K562 (cell line): ENCODE data around the gene RPUSD2. TPM values are rescaled to one million over a fixed set of nuclear protein-coding genes. Genes with fewer than 3 reads are reported as not detected.

Source experiments
- ATAC-seq: fragments of 200-7000 bp; cut with Tn5 transposase; 3 replicates; pipeline ENCODE4 v1.9.1; 2020; ENCODE audit warnings: moderate library complexity
- BruUV-seq: library from RNA; stranded (reverse); fragments of 400-500 nt; replicated peaks from 2 replicates; lab custom pipeline; 2021; lab: Mats Ljungman, UMichigan
- CTCF ChIA-PET: fragments of 300-600 bp; formaldehyde crosslinking; extraction: SDS; loops from one replicate; lab custom pipeline; 2021; ENCODE audit warnings: low intra/inter-chr PET ratio; lab: Yijun Ruan, JAX
- POLR2A ChIA-PET: fragments of 300-600, 350-650 bp; sonication (Branson Sonifier 250); formaldehyde crosslinking; extraction: SDS; loops from one replicate; lab custom pipeline; 2021; ENCODE audit warnings: antibody characterized with exemption, inconsistent platforms; lab: Yijun Ruan, JAX
- DNase-seq, 4 experiments: peaks; one replicate each; pipeline versions ENCODE4 v3.0.0 to v3.0.0-alpha.2; 2011 to 2018; ENCODE audit warnings: low spot score in 3 of 4, mixed read lengths in 3 of 4; ENCODE audit errors: extremely low read depth in 1 of 4
- FAIRE-seq: peaks from 2 replicates; lab custom pipeline; 2011; peaks lifted over from hg19 to GRCh38; lab: Jason Lieb, UNC
- H2AFZ ChIP-seq: 2 replicates; pipeline ENCODE4 v1.6.0; 2011; ENCODE audit warnings: low read depth, low read length, control low read depth, inconsistent platforms
- H3K27ac ChIP-seq: fragments of 200-600 bp; 3 replicates; pipeline ENCODE4 v1.8.0; 2011; ENCODE audit warnings: low read depth, mild to moderate bottlenecking, control low read depth, inconsistent platforms, low read length, moderate library complexity, mixed read lengths; ENCODE audit errors: extremely low read depth
- H3K27me3 ChIP-seq, 2 experiments: fragments of 300-600 bp in 1 of 2; 2 replicates in 1 of 2; 3 replicates in 1 of 2; pipeline versions ENCODE4 v1.6.0 to v1.8.0; 2011; ENCODE audit warnings: inconsistent platforms in 2 of 2, low read length in 2 of 2, mild to moderate bottlenecking in 1 of 2, mixed read lengths in 1 of 2, moderate library complexity in 1 of 2; ENCODE audit not compliant: control insufficient read depth in 2 of 2, insufficient read depth in 2 of 2
- H3K36me3 ChIP-seq: fragments of 300-600 bp; 3 replicates; pipeline ENCODE4 v1.8.0; 2011; ENCODE audit warnings: mild to moderate bottlenecking, low read length, inconsistent platforms; ENCODE audit not compliant: control insufficient read depth, insufficient read depth
- H3K4me1 ChIP-seq, 2 experiments: fragments of 200-600 bp in 1 of 2; replicated peaks in 1 of 2; 2 replicates in 1 of 2; 3 replicates in 1 of 2; pipeline versions ENCODE4 v1.5.1 to v1.8.0; 2011; ENCODE audit warnings: inconsistent platforms in 2 of 2, low read length in 2 of 2, mild to moderate bottlenecking in 1 of 2, mixed read lengths in 1 of 2, moderate library complexity in 1 of 2; ENCODE audit not compliant: control insufficient read depth in 2 of 2, insufficient read depth in 2 of 2
- H3K4me2 ChIP-seq: 2 replicates; pipeline ENCODE4 v1.6.1; 2011; ENCODE audit warnings: low read length, control low read depth, inconsistent platforms, mixed read lengths; ENCODE audit not compliant: insufficient read depth
- H3K4me3 ChIP-seq: fragments of 200-600 bp; sonication (generic), shearing (Covaris generic); 2 replicates; pipeline ENCODE4 v1.5.1; 2016; ENCODE audit warnings: control low read depth, inconsistent platforms
- H3K79me2 ChIP-seq: fragments of 200-600 bp; 3 replicates; pipeline ENCODE4 v1.8.0; 2011; ENCODE audit warnings: low read length, inconsistent platforms; ENCODE audit not compliant: control insufficient read depth, insufficient read depth
- H3K9ac ChIP-seq, 2 experiments: 2 replicates each; pipeline versions ENCODE4 v1.6.0 to v1.6.1; 2011; ENCODE audit warnings: low read depth in 2 of 2, low read length in 2 of 2, control low read depth in 1 of 2, inconsistent platforms in 1 of 2, mild to moderate bottlenecking in 1 of 2, mixed read lengths in 1 of 2; ENCODE audit not compliant: insufficient read depth in 1 of 2
- H3K9me1 ChIP-seq: one replicate; pipeline ENCODE4 v1.6.0; 2011; ENCODE audit warnings: inconsistent platforms, mild to moderate bottlenecking, low read length, moderate library complexity; ENCODE audit not compliant: control insufficient read depth, insufficient read depth
- H3K9me3 ChIP-seq: replicated peaks from 2 replicates; pipeline ENCODE4 v1.5.1; 2011; ENCODE audit warnings: low read depth, low read length, inconsistent platforms; ENCODE audit not compliant: control insufficient read depth, insufficient read depth
- H4K20me1 ChIP-seq: replicated peaks from 2 replicates; pipeline ENCODE4 v1.6.1; 2011; ENCODE audit warnings: low read length, inconsistent platforms, mixed read lengths; ENCODE audit not compliant: control insufficient read depth, insufficient read depth
- BCL6 ChIP-seq: fragments of 250-450 bp; sonication (Bioruptor Pico); IDR thresholded peaks from 2 replicates; pipeline ENCODE4 v1.4.0; 2020
- CREBBP ChIP-seq: IDR thresholded peaks from one replicate; pipeline ENCODE4 v1.6.1; 2012; ENCODE audit warnings: low read depth, mild to moderate bottlenecking, control low read depth, inconsistent platforms, low read length
- E2F3 ChIP-seq: fragments of 250-450 bp; sonication (Bioruptor Pico); IDR thresholded peaks from 2 replicates; pipeline ENCODE4 v1.4.0; 2020; ENCODE audit warnings: mild to moderate bottlenecking
- FOXK1 ChIP-seq: sonication (generic); formaldehyde crosslinking; IDR thresholded peaks from 2 replicates; pipeline ENCODE4 v1.8.0; 2022; ENCODE audit warnings: missing genetic modification reagents, mild to moderate bottlenecking, borderline replicate concordance
- FOXK2 ChIP-seq, 2 experiments: fragments of 450-650 bp; IDR thresholded peaks in 1 of 2; conservative IDR thresholded peaks in 1 of 2; 2 replicates each; pipeline ENCODE4 v1.6.1; 2016; ENCODE audit warnings: low read depth in 2 of 2, mild to moderate bottlenecking in 1 of 2
- HNRNPUL1 ChIP-seq: fragments of 200-400 bp; formaldehyde crosslinking; IDR thresholded peaks from 2 replicates; pipeline ENCODE4 v1.6.1; 2017; ENCODE audit warnings: low read length
- MCM5 ChIP-seq: fragments of 450-650 bp; IDR thresholded peaks from 2 replicates; pipeline ENCODE4 v1.6.1; 2016; ENCODE audit warnings: low read depth
- NFYB ChIP-seq: IDR thresholded peaks from 2 replicates; pipeline ENCODE4 v1.6.1; 2011; ENCODE audit warnings: mild to moderate bottlenecking, moderate library complexity; ENCODE audit not compliant: insufficient read length; ENCODE audit errors: extremely low read depth
- NRF1 ChIP-seq, 2 experiments: fragments of 450-650 bp; IDR thresholded peaks in 1 of 2; conservative IDR thresholded peaks in 1 of 2; 2 replicates each; pipeline ENCODE4 v1.6.1; 2014; ENCODE audit warnings: mild to moderate bottlenecking in 2 of 2
- POLR2B ChIP-seq: fragments of 450-650 bp; IDR thresholded peaks from 2 replicates; pipeline ENCODE4 v1.6.1; 2018; ENCODE audit warnings: low read depth; ENCODE audit not compliant: partially characterized antibody
- POLR2G ChIP-seq: fragments of 200-400 bp; formaldehyde crosslinking; IDR thresholded peaks from 2 replicates; pipeline ENCODE4 v1.6.1; 2017; ENCODE audit warnings: low read depth, mild to moderate bottlenecking, antibody characterized with exemption, low read length, moderate library complexity
- PURB ChIP-seq: sonication (generic); formaldehyde crosslinking; IDR thresholded peaks from 2 replicates; pipeline ENCODE4 v1.9.0; 2021; ENCODE audit warnings: low read depth, mild to moderate bottlenecking, missing genetic modification reagents
- RBFOX2 ChIP-seq: fragments of 200-400 bp; formaldehyde crosslinking; IDR thresholded peaks from 2 replicates; pipeline ENCODE4 v1.6.1; 2017; ENCODE audit warnings: low read depth, mild to moderate bottlenecking, low read length, moderate library complexity
- SIX5 ChIP-seq, 2 experiments: IDR thresholded peaks; 2 replicates each; pipeline ENCODE4 v1.6.1; 2011; ENCODE audit warnings: low read length in 2 of 2, borderline replicate concordance in 1 of 2, low read depth in 1 of 2, mild to moderate bottlenecking in 1 of 2, moderate library complexity in 1 of 2; ENCODE audit not compliant: insufficient read depth in 1 of 2
- SMAD3 ChIP-seq: fragments of 450-650 bp; formaldehyde crosslinking; conservative IDR thresholded peaks from 2 replicates; pipeline ENCODE4 v1.4.0; 2020; ENCODE audit warnings: mild to moderate bottlenecking
- TCF3 ChIP-seq: sonication (generic); formaldehyde crosslinking; IDR thresholded peaks from 2 replicates; pipeline ENCODE4 v1.4.0; 2020; ENCODE audit warnings: mild to moderate bottlenecking, missing genetic modification reagents
- ZFP36 ChIP-seq: fragments of 150-350 bp; IDR thresholded peaks from 2 replicates; pipeline ENCODE4 v1.6.1; 2018; ENCODE audit warnings: low read length, low read depth; ENCODE audit not compliant: partially characterized antibody
- ZNF644 ChIP-seq: fragments of 200-800 bp; sonication (Bioruptor generic); IDR thresholded peaks from 2 replicates; pipeline ENCODE4 v1.6.1; 2016; ENCODE audit warnings: low read depth, missing genetic modification characterization, missing compliant biosample characterization
- WGBS: fragments of 100-300 bp; shearing (Covaris generic); methylation state at CpG from one replicate; pipeline ENCODE4 v1.1.6; 2016; ENCODE audit warnings: low coverage, mixed read lengths; ENCODE audit not compliant: insufficient coverage; ENCODE audit errors: missing lambda C conversion rate; 5-methylcytosine and 5-hydroxymethylcytosine counted together
- in situ Hi-C: fragments of 300-500 bp; cut with MboI; formaldehyde crosslinking; loops from 4 replicates; pipeline ENCODE4 v1.15.0; 2018; ENCODE audit warnings: inconsistent platforms, mixed read lengths
- intact Hi-C: fragments of 100-400 bp; cut with micrococcal nuclease; formaldehyde crosslinking; loops from 2 replicates; pipeline ENCODE4 v1.14.2; 2022
- polyA plus RNA-seq, 8 experiments: library from polyadenylated mRNA; depleted of rRNA in 4 of 8; stranded (reverse) in 5 of 8; unstranded in 3 of 8; fragments of >200 nt; fragmentation: Nextera tagmentation in 2 of 8; fragmentation: Illumina TruSeq in 1 of 8; extraction: Ambion mirVana in 2 of 8; extraction: Trizol in 1 of 8; gene quantifications; 2 replicates each; pipeline versions ENCODE4 v1.2.1 to v1.2.3, GENCODE V29; 2011 to 2014; ENCODE audit warnings: inconsistent platforms in 1 of 8, missing spikeins in 1 of 8
- total RNA-seq, 7 experiments: library from RNA; depleted of rRNA in 6 of 7; stranded (reverse); fragments of >200 nt in 6 of 7; fragmentation: Illumina TruSeq in 2 of 7; extraction: Trizol in 2 of 7; gene quantifications; 2 replicates each; pipeline versions ENCODE4 v1.2.1 to v1.2.3, GENCODE V29; 2011 to 2021; ENCODE audit warnings: low replicate concordance in 1 of 7
- TF ChIP-seq, protein P1 (sequence below): fragments of 250-450 bp; sonication (Bioruptor Pico); IDR thresholded peaks from 2 replicates; pipeline ENCODE4 v1.4.0; 2020
- TF ChIP-seq, protein P2 (sequence below): IDR thresholded peaks from 2 replicates; pipeline ENCODE4 v1.6.1; 2014; ENCODE audit warnings: antibody characterized with exemption

The RPUSD2 gene
- total and polyA plus RNA-seq, 9 of the 15 experiments (the other 6 are each of a cell fraction or from before 2014, with no cell fraction given): 3.7 to 30.2 (median 14.3) TPM

DNA sequence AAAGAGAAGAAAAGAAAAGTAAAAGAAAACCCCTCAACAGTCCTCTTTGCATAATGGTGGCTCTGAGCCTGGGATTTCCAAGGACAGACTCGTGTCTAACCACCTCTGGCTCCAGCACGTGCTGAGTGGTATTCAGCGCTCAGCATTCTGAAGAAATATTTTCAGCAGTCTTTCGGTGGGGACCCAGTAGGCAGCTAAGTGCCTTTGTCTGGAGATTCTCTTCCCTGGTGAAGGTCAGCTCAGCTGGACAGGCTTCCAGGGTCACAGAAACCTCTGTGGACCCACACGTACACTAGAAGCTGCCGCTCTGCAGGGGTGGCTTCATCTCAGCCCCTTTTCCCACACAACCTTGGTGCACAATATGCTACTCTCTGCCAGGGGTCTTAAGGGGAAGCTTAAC lies 40.3 kb upstream of the RPUSD2 start:
- Histone ChIP-seq H4K20me1 (no peaks in the 10 kb centered on the region), H3K27ac (no peak overlapping the region), H3K4me3 (no peak overlapping the region), H2AFZ (no peak overlapping the region), H3K9me1 (no peaks in the 10 kb centered on the region), H3K9me3 (no peaks in the 10 kb centered on the region), H3K36me3 (no peaks in the 10 kb centered on the region), H3K79me2 (no peaks in the 10 kb centered on the region), H3K27me3 (no peaks in the 10 kb centered on the region), H3K9ac (no peak overlapping the region), H3K4me2 (no peak overlapping the region), H3K4me1 (peaks cover 0 to 4% of the 10 kb centered on the region in 2 experiments; a peak in 3 of 5 replicates)
- intact Hi-C loops (no loop called here), in situ Hi-C loops (no loop called here)
- BruUV-seq: no TSS peak
- no peak for ATAC-seq
- 80% methylated on average over 6 of the region's 6 CpGs for WGBS
- TF ChIP-seq CREBBP: no peak
- no peak for TF ChIP-seq RBFOX2
- TF ChIP-seq HNRNPUL1: no peak
- TF ChIP-seq PURB (CRISPR knock-in tag): no peak
- TF ChIP-seq NRF1 (conservative IDR thresholded peaks at IDR 0.05 in 1 of 2, IDR thresholded peaks at IDR 0.05 in 1 of 2): no peak
- TF ChIP-seq, protein P1, sequence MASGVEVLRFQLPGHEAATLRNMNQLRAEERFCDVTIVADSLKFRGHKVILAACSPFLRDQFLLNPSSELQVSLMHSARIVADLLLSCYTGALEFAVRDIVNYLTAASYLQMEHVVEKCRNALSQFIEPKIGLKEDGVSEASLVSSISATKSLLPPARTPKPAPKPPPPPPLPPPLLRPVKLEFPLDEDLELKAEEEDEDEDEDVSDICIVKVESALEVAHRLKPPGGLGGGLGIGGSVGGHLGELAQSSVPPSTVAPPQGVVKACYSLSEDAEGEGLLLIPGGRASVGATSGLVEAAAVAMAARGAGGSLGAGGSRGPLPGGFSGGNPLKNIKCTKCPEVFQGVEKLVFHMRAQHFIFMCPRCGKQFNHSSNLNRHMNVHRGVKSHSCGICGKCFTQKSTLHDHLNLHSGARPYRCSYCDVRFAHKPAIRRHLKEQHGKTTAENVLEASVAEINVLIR (CRISPR knock-in tag): no peak
- no peak for TF ChIP-seq MCM5
- TF ChIP-seq ZNF644 (tag): no peak
- no peak for TF ChIP-seq POLR2B
- TF ChIP-seq E2F3 (CRISPR knock-in tag): no peak
- no peak for TF ChIP-seq TCF3 (CRISPR knock-in tag)
- TF ChIP-seq, protein P2, sequence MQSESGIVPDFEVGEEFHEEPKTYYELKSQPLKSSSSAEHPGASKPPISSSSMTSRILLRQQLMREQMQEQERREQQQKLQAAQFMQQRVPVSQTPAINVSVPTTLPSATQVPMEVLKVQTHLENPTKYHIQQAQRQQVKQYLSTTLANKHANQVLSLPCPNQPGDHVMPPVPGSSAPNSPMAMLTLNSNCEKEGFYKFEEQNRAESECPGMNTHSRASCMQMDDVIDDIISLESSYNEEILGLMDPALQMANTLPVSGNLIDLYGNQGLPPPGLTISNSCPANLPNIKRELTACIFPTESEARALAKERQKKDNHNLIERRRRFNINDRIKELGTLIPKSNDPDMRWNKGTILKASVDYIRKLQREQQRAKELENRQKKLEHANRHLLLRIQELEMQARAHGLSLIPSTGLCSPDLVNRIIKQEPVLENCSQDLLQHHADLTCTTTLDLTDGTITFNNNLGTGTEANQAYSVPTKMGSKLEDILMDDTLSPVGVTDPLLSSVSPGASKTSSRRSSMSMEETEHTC: no peak
- TF ChIP-seq FOXK2 (conservative IDR thresholded peaks at IDR 0.05 in 1 of 2, IDR thresholded peaks at IDR 0.05 in 1 of 2; ENCODE audit: low read depth in 2 of 2): no peak
- TF ChIP-seq FOXK1 (CRISPR knock-in tag): no peak
- no peak for TF ChIP-seq BCL6
- TF ChIP-seq SIX5 (IDR thresholded peaks at IDR 0.05; ENCODE audit: borderline replicate concordance in 1 of 2, insufficient read depth in 1 of 2, low read depth in 1 of 2, low read length in 2 of 2): no peak
- TF ChIP-seq NFYB: no peak
- no peak for TF ChIP-seq SMAD3 (CRISPR knock-in tag)
- no peak for TF ChIP-seq ZFP36
- no peak for TF ChIP-seq POLR2G
- ChIA-PET POLR2A (interaction anchor here (0.9 kb wide), 1 partner anchor 10 kb away, joined by 4 read pairs; no protein-coding TSS in a partner anchor), CTCF (no interaction called here)
- no peak for DNase-seq
- FAIRE-seq: no peak
